ENCODE results near the gene RAD51B.
A peak's percentile ranks its signal among the peaks of the same experiment; 100 is the strongest.

The RAD51B gene

GRCh38 chr14:68611599-68611998 is 792.0 kb downstream of the RAD51B start:
- DNase-seq: peak; percentile 17

DNA sequence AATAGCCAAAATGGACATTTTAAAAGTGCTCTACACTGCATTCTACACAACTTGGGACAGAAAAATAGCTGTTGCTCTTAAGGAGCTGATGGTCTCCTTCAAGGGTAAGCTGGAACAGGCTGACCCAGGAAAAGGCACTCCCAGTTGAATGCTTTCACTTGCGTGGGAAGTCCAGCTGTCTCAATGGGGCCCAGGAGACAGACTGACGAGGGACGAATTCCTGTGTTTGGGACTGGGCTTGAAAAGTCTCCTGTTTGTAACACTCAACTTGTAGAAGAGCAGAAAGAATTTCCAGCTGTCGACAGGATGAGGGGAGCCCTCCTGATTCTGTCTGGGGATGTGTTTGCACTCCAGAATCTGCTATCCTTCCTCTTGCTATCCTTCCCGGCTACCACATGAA is 792.5 kb downstream of the RAD51B start:
- peak; percentile 64 for DNase-seq

- no peak for DNase-seq
These were observed 796.8 kb downstream of the RAD51B start for GRCh38 chr14:68616221-68616902.

DNA sequence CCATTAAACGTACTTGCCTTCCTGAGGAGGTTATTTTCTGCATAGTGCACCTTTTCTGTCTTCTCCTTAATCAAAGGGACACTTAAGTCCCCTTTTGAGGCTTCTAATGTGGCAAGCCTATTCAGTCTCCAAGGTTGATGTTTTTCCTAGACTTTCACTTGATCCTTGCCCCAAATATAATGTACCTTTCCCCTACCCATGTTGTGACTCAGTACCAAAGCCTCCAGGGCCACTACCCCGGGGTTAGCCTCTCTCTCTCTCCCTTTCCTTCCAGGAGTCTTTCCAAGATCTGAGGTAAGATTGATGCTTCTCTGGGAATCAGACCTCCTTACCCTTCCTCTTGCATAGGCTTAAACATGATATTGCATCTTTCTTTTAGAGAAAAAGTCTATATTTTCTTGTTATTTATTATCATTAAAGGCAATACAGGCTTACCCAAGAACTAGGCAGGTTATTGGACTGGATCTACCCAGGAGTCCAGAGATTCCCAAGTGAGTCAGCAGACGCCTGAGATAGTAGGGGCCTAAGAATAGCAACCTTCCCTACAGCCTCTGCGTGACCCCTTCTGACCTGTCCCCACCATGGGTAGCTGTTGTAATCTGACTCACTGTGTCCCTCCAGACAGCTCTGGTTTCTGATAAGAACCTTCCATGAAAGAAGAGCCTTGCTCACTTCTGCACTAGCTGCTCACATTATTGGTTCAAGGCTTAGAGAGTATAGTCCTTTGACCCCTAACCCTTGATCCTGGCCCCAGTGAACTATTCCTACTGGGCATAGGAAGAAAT is 800.4 kb downstream of the RAD51B start:
- DNase-seq: no peak

- DNase-seq: peak; percentile 83
These were observed 802.1 kb downstream of the RAD51B start for GRCh38 chr14:68621400-68622365.

DNA sequence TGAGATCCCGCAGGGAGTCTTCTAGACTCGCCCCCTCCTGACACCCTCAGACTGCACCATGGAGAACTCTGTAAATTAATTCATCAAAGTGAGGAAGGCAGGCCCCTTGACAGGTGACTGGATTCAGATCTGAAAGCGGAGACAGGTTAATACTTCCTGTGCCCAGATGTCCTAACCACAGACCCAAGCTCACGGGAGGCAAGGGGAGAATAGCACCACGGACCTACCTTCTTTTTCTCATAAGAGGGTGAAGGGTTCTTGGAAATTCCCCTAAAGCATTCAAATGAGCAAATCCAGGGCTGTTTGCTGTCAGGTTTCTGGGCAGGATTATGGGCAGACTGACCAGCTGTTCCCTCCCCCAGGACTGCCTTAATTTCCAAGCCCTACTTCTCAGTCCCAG is 803.3 kb downstream of the RAD51B start:
- no peak for DNase-seq

DNA sequence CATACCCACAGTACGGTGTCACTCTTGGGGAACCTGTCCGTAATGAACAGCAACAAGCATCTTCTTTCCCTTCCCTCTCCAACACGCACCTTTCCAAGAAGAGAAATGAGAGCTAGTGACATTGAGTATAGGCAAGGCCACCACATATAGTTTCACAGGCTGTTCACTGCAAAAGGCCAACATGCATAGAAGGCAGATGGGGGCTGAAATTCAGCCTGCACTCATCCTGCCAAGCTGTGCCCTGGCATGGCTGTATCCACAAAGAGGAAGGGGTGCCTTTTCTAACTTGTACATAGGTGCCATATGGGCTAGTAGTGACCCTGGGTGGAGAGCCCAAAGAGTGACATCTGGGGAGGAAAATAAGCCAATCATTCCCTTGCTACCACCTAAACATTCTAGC is 803.7 kb downstream of the RAD51B start:
- DNase-seq: no peak

GRCh38 chr14:68623826-68624225 is 804.2 kb downstream of the RAD51B start:
- DNase-seq: no peak

DNA sequence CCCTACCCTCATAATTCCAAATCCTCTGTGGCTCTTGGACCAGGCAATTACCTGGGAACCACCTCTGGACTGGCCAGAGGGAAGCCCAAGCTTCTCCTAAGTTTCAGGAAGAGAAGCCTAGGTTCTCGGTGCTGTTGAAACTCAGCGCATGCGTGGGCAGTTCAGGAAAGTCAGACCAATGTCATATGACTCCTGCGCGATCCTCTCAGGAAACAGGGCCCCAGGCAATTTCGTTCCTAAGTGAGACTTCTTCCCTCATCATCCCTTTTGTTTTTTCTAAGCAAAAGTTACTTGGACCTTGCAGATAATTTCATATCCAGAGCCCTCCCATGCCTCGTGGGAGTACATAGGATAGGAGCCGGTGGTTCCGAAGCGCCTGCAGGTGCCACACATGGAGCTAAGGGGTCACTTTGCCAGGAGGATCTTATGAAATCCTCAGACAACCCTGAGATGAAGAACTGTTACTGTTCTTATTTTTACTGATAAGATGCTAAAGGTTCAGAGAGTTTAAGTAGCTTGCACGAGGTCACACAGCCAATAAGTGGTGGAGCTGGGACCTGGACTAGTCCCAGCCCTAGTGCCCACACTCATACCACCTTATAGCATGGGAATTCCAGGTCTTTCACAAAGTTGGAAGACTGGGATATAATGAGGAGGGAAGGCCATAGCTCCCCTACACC is 805.1 kb downstream of the RAD51B start:
- DNase-seq: no peak

DNA sequence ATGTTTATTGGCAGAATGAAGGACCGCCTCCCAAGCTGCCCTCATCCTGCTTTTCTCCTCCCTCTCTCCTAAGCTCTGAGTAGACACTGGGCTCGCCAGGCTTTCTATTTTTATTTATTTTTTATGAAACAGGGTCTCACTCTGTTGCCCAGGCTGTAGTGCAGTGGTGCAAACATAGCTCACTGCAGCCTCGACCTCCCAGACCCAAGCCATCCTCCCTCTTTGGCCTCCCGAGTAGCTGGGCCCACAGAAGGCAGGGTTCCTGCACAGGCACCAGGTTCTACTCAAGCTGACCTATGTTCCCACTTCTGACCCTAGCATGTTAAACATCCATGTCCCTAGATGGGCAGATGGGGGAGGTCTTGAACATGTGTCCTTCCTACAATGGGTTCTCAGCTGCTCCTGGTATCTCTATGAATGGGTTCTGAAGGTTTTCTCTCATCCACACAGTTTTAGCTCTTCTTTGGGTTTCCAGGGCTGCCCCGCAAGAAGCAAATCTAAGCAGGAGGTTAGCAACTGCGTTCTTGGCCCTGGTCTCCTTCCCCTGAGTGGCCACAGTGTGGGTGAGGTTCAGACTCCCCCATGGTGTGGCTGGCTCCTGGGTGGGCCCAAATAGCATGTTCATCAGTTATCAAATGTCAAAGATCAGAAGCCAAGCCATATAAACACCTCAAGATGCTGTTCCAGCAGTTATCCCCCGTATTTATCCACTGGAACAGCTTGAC is 805.9 kb downstream of the RAD51B start:
- no peak for DNase-seq

GRCh38 chr14:68626386-68626785 is 806.8 kb downstream of the RAD51B start:
- no peak for DNase-seq

- no peak for DNase-seq
These were observed 807.7 kb downstream of the RAD51B start for GRCh38 chr14:68627050-68627867.

- DNase-seq: peak; percentile 73
These were observed 808.5 kb downstream of the RAD51B start for GRCh38 chr14:68627868-68628604.

- no peak for DNase-seq
These were observed 809.2 kb downstream of the RAD51B start for GRCh38 chr14:68628605-68629310.

DNA sequence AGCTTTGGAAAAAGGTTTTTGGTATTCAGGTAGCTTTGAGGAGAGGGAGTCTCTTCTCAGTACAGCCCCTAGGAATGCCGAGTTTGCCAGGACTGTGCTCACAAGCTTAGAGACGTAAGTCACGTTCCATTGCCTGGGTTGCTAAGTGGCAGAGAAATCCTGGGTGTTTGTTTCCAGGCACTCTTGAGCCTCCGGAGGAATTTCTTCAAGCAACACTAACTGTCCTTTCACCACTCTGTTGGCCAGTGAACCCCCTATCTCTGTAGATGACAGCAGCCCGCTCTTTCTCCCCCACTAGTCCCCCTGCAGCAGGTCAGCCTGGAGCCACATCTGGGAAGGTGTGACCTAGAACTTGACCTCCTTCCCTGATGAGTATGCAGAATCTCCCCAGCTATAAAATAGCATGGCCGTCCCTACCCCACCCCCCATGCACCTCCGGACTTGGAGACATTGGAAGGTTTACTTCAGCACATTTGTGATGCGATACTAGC is 810.5 kb downstream of the RAD51B start:
- no peak for DNase-seq

DNA sequence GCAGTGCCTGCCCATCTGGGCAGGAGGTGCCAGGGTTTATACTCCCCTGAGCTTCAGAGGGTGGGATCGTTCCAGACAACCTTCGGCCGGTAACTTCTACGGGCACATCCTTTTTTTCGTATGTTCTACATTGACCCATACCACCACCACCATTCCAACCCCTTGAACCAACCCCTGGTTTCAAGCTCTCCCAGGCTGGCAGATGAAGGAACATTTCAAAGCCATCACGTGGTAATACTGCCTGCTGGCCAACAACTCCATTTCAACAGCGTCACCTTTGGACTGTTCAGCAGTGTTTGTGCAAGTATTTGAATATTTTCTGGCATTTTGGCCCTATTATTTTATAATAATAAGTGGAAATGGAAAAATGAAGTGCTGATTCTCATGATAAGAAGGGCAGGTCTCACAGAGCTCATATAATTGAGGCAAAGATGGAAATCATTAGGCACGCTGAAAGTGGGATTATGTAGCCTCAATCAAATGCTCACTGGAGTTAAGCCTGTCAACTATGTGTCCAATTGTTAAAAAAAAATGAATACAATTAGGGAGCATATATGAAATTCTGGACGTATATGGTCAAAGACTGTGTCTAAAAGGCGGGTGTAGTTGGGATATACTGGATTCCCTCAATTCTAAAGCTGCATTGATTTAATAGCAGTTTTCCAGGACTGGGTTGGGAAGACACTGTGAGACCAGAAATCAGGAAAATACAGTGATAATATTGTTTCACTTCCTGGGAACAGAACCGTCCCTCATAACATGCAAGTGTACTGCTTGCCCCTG is 811.2 kb downstream of the RAD51B start:
- no peak for DNase-seq

DNA sequence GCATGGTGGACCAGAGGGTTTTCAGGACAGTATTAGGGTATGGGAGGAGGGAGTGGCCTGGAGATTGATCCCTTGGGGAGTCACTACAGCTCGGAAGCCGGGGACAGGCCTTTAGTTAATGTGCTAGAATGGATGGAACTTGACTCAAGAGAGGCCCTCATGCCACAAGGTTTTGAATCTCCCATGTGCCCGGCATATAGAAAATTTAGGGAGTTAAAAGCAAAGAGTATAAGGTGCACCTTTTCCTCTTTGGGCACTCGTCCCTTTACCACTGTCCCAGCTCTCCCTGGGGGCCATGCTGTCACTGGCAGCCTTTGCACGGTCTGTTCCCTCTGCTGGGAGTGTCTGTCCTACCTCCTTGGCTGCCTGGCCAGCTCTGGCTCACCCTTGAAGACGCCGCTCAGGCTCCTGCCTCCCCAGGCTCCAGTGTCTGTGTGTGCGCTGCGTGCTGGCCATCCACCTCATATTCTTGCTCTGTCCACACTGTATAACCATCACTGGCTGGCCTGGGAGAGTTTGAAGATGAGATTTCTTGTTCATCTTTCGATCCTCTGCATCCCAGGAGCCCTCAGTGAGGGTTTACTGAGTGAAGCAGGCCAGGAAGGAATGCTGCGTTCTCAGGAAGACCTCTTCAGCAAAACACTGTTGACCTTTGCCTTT is 811.9 kb downstream of the RAD51B start:
- no peak for DNase-seq

Data from femur (tissue), 1 donor.